HEK293 (cell line): ENCODE measurements around the gene FASTKD3.

Source experiments
- BCL11A ChIP-seq: fragments of 450-650 bp; formaldehyde crosslinking; IDR thresholded peaks from 2 replicates; pipeline ENCODE4 v1.5.1; 2016; ENCODE audit warnings: low read depth, missing biosample characterization, missing genetic modification characterization
- CTCF ChIP-seq: fragments of 450-650 bp; formaldehyde crosslinking; IDR thresholded peaks from 2 replicates; pipeline ENCODE4 v1.5.1; 2016; ENCODE audit warnings: missing biosample characterization, missing genetic modification characterization
- MZF1 ChIP-seq: fragments of 450-650 bp; formaldehyde crosslinking; IDR thresholded peaks from 2 replicates; pipeline ENCODE4 v1.5.1; 2017; ENCODE audit warnings: missing biosample characterization, missing genetic modification characterization, borderline replicate concordance
- REST ChIP-seq: fragments of 450-650 bp; formaldehyde crosslinking; IDR thresholded peaks from 2 replicates; pipeline ENCODE4 v1.5.1; 2016; ENCODE audit warnings: missing biosample characterization, missing genetic modification characterization
- SALL2 ChIP-seq: fragments of 450-650 bp; formaldehyde crosslinking; IDR thresholded peaks from 2 replicates; pipeline ENCODE4 v1.5.0; 2017; ENCODE audit warnings: missing biosample characterization, mild to moderate bottlenecking, missing genetic modification characterization, borderline replicate concordance
- YY1 ChIP-seq: fragments of 450-650 bp; formaldehyde crosslinking; IDR thresholded peaks from 2 replicates; pipeline ENCODE4 v1.5.1; 2018; ENCODE audit warnings: missing biosample characterization, missing genetic modification characterization
- ZBTB1 ChIP-seq: fragments of 450-650 bp; formaldehyde crosslinking; IDR thresholded peaks from 2 replicates; pipeline ENCODE4 v1.5.1; 2016; ENCODE audit warnings: missing biosample characterization, missing genetic modification characterization
- ZNF112 ChIP-seq: fragments of 450-650 bp; formaldehyde crosslinking; IDR thresholded peaks from 2 replicates; pipeline ENCODE4 v1.5.0; 2017; ENCODE audit warnings: missing biosample characterization, missing genetic modification characterization
- ZNF132 ChIP-seq: fragments of 450-650 bp; formaldehyde crosslinking; IDR thresholded peaks from 2 replicates; pipeline ENCODE4 v1.5.1; 2017; ENCODE audit warnings: missing biosample characterization, missing genetic modification characterization, borderline replicate concordance
- ZNF23 ChIP-seq: fragments of 450-650 bp; formaldehyde crosslinking; IDR thresholded peaks from 2 replicates; pipeline ENCODE4 v1.5.1; 2016; ENCODE audit warnings: missing biosample characterization, missing genetic modification characterization, borderline replicate concordance
- ZNF24 ChIP-seq: fragments of 450-650 bp; formaldehyde crosslinking; IDR thresholded peaks from 2 replicates; pipeline ENCODE4 v1.5.1; 2016; ENCODE audit warnings: missing biosample characterization, missing genetic modification characterization
- ZNF248 ChIP-seq: fragments of 450-650 bp; formaldehyde crosslinking; IDR thresholded peaks from 2 replicates; pipeline ENCODE4 v1.5.1; 2017; ENCODE audit warnings: missing biosample characterization, missing genetic modification characterization
- ZNF423 ChIP-seq: fragments of 450-650 bp; formaldehyde crosslinking; IDR thresholded peaks from 2 replicates; pipeline ENCODE4 v1.5.1; 2016; ENCODE audit warnings: missing biosample characterization, missing genetic modification characterization
- ZNF433 ChIP-seq: fragments of 450-650 bp; formaldehyde crosslinking; IDR thresholded peaks from 2 replicates; pipeline ENCODE4 v1.5.1; 2016; ENCODE audit warnings: missing biosample characterization, missing genetic modification characterization, low read depth

- TF ChIP-seq ZNF112: no peak
- no peak for TF ChIP-seq CTCF (tag by site-specific recombination)
- no peak for TF ChIP-seq ZNF24
- TF ChIP-seq SALL2 (tag by site-specific recombination): no peak
- TF ChIP-seq MZF1: no peak
- no peak for TF ChIP-seq ZNF132 (tag by site-specific recombination)
- no peak for TF ChIP-seq ZNF23
- TF ChIP-seq ZBTB1 (tag by site-specific recombination): no peak
- no peak for TF ChIP-seq ZNF433
- TF ChIP-seq YY1 (tag by site-specific recombination): no peak
- TF ChIP-seq REST (tag by site-specific recombination): no peak
- no peak for TF ChIP-seq ZNF423 (tag by site-specific recombination)
- no peak for TF ChIP-seq ZNF248 (tag by site-specific recombination)
- no peak for TF ChIP-seq BCL11A
Measured at GRCh38 chr5:7904170-7904569, 35.3 kb upstream of the FASTKD3 start.
